GM12874 (cell line): Measurements from ENCODE around the gene GCFC2.

Experiments
- TF ChIP-seq, protein P1 (sequence below): IDR thresholded peaks from 2 replicates; pipeline ENCODE4 v1.5.1; 2011; ENCODE audit warnings: low read depth, mild to moderate bottlenecking, control low read depth, low read length, moderate library complexity; ENCODE audit not compliant: insufficient read depth

GCFC2 gene

DNA sequence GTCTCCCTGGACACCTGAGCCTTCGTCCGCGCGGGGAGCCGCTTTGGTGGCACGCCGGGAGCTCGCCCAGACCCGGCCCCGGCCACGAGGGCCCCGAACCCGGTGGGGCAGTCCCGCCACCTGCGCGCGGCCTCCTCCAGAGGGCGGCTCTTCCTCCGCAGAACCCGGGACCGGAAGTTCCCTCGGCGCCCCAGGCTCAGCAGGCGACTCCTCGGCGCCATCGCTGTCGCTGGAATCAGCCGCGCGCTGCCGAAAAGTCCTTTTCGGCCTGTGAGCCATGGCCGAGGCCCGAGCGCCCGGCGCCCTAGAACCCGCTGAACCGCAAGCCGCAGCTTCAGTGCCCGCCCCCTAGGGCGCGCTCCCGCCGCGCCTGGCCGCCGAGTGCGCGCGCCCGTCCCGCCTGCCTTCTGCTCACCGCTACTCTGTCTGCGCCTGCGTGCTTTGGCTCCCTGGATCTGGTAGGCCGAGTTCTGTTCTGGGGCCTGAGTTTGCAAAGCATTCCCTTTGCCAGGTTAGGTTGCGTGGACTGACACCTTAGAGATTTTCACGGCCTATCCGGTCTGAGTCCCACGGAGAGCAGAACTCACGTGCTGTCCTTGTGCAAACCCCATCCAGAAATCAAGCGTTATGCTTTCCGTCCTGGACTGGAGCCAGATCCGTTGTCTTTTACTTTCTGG lies at the start of gene GCFC2:
TSS of gene GCFC2 (minus strand) at position 339 of the 677 bp plus-strand sequence. CDS start at position 279, 60 bp downstream.
- TF ChIP-seq, protein P1, sequence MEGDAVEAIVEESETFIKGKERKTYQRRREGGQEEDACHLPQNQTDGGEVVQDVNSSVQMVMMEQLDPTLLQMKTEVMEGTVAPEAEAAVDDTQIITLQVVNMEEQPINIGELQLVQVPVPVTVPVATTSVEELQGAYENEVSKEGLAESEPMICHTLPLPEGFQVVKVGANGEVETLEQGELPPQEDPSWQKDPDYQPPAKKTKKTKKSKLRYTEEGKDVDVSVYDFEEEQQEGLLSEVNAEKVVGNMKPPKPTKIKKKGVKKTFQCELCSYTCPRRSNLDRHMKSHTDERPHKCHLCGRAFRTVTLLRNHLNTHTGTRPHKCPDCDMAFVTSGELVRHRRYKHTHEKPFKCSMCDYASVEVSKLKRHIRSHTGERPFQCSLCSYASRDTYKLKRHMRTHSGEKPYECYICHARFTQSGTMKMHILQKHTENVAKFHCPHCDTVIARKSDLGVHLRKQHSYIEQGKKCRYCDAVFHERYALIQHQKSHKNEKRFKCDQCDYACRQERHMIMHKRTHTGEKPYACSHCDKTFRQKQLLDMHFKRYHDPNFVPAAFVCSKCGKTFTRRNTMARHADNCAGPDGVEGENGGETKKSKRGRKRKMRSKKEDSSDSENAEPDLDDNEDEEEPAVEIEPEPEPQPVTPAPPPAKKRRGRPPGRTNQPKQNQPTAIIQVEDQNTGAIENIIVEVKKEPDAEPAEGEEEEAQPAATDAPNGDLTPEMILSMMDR: peak; percentile 43

DNA sequence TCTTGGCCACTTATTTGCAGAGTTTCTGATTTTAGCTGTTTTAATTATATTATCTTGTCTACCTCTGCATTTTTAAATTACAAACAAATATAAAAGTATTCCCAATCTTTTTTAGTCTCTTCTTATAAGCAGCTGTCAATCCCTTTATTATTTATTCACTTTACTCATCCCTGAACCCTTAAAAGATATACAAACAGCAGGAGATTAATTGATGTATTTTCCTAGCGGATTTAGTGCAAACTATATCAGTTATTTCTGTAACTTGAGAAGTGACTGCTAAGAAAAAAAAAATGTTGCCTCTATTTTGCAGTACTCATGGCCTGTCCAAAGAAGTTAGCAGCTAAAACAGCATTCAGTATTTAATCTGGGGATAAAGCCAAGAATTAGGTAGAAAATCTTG lies 42.1 kb upstream of the GCFC2 start:
- TF ChIP-seq, protein P1: no peak

DNA sequence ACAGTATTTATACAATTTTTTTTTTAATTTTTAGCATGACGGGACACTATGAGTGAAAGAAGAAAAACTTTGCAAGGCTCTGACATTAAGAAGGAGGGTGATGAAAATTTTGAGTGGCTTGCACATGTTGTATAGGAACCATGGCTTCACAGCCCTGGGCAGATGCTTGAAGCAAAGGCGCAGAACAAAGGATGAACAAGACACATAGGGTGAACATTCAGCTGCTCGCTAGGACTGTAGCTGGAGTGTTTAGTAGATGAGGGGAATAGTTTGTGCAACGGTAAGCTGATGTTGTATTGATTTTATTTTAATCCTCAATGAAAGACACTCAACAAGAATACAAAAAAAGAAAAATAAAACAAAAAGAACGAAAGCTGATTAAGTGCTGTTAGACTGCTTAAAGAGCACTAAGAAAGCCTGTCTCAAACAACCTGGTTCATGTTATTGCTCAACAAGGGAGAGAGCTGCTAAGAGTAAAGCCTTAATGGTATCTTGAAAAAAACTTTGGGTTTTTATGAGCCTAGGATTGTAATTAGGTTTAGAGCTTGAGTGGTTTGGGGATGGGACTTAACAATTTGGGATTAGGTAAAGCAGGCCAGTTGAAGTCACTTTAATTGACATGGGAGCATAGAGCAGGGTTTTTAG lies 41.2 kb upstream of the GCFC2 start:
- TF ChIP-seq, protein P1: no peak

- TF ChIP-seq, protein P1: no peak
Measured at GRCh38 chr2:75751360-75751759, 40.6 kb upstream of the GCFC2 start.

GRCh38 chr2:75737961-75738360 lies 27.2 kb upstream of the GCFC2 start:
- TF ChIP-seq, protein P1: no peak

DNA sequence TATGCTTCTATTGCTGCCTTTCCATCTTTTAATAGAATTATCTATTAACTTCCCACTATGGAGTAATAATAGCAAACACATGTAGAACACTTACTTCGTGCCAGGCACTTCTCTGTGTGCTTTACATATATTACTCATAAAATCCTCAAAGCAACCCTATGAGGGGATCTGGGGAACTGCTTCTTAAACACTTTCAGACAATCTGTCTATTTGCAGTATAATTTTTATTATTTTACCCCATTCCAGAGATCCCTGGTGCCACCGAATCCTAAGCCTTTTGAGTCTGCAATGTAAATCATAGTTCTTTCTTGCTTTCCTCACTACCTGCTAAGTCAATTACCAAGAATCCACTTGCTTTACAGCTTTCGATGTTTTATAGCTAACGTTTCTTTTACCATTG lies 25.6 kb upstream of the GCFC2 start:
- TF ChIP-seq, protein P1: no peak

- TF ChIP-seq, protein P1: no peak
Measured at GRCh38 chr2:75729861-75730260, 19.1 kb upstream of the GCFC2 start.
